Tibial nerve (tissue), 4 donors: ENCODE measurements around the gene CCDC60.

Source experiments
- EP300 ChIP-seq, 2 donors: sonication (generic); formaldehyde crosslinking; IDR thresholded peaks; one replicate each; pipeline ENCODE4 v1.6.1; 2017; ENCODE audit warnings: antibody characterized with exemption in 2 of 2, mild to moderate bottlenecking in 1 of 2
- POLR2A ChIP-seq, 2 donors: fragments of 450-650 bp; IDR thresholded peaks; one replicate each; pipeline ENCODE4 v1.6.1; 2017; ENCODE audit warnings: antibody characterized with exemption in 2 of 2, mild to moderate bottlenecking in 2 of 2, moderate library complexity in 2 of 2
- TF ChIP-seq, protein P1 (sequence below), 5 experiments: fragments of 200-600 bp in 3 of 5; fragments of 450-650 bp in 2 of 5; sonication (generic) in 3 of 5; IDR thresholded peaks; one replicate each; pipeline ENCODE4 v1.5.1; 2016 to 2019; ENCODE audit warnings: antibody characterized with exemption in 5 of 5, mild to moderate bottlenecking in 3 of 5, moderate library complexity in 2 of 5

DNA sequence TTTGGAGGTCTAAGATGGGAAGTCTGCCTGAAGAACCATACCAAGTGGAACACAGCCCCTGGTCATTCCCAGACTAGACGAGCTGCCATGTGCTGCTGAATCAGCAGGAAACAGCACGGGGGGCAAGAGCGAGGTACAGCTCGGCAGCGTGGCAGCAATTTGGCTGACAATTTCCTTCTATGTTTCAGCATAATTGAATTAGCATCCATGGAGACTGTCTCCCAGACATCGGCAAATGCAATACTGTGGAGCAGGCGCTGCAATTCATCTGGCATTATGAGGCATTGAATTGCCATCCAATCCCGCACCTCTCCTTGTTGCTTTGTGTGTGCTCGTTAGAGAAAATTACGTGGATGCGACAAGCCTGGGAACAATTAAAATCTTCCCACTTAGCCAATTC lies 46.0 kb upstream of the CCDC60 start:
- TF ChIP-seq, protein P1, sequence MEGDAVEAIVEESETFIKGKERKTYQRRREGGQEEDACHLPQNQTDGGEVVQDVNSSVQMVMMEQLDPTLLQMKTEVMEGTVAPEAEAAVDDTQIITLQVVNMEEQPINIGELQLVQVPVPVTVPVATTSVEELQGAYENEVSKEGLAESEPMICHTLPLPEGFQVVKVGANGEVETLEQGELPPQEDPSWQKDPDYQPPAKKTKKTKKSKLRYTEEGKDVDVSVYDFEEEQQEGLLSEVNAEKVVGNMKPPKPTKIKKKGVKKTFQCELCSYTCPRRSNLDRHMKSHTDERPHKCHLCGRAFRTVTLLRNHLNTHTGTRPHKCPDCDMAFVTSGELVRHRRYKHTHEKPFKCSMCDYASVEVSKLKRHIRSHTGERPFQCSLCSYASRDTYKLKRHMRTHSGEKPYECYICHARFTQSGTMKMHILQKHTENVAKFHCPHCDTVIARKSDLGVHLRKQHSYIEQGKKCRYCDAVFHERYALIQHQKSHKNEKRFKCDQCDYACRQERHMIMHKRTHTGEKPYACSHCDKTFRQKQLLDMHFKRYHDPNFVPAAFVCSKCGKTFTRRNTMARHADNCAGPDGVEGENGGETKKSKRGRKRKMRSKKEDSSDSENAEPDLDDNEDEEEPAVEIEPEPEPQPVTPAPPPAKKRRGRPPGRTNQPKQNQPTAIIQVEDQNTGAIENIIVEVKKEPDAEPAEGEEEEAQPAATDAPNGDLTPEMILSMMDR (IDR thresholded peaks at IDR 0.05) = no peak
- no peak for TF ChIP-seq POLR2A (IDR thresholded peaks at IDR 0.05)
- TF ChIP-seq EP300 (IDR thresholded peaks at IDR 0.05) = no peak
